Activated CD8-positive, alpha-beta T cell treated with anti-CD3 and anti-CD28 coated beads for 36 hours (primary cell): ENCODE results near the gene NTF3. TPM values are rescaled to one million over a fixed set of nuclear protein-coding genes. Genes with fewer than 3 reads are reported as not detected.

ENCODE experiments used
- ATAC-seq: fragments of 200-7000 bp; cut with Tn5 transposase; one replicate; pipeline ENCODE4 v1.10.0; 2021; ENCODE audit warnings: mild to moderate bottlenecking, moderate library complexity
- CTCF ChIA-PET: fragments of 350-600 bp; sonication (Branson Sonifier 250); formaldehyde crosslinking; loops from one replicate; lab custom pipeline; 2021; ENCODE audit warnings: antibody characterized with exemption; lab: Charles Lee
- POLR2A ChIA-PET: fragments of 350-600 bp; sonication (Branson Sonifier 250); formaldehyde crosslinking; loops from one replicate; lab custom pipeline; 2021; ENCODE audit warnings: antibody characterized with exemption; lab: Charles Lee
- DNase-seq: peaks from one replicate; pipeline ENCODE4 v3.0.0-alpha.2; 2020
- H3K27ac Mint-ChIP-seq: one replicate; pipeline ENCODE4 v1.8.0; 2021; ENCODE audit warnings: mild to moderate bottlenecking, mixed read lengths
- H3K27me3 Mint-ChIP-seq: one replicate; pipeline ENCODE4 v1.8.0; 2021; ENCODE audit warnings: mixed read lengths
- H3K36me3 Mint-ChIP-seq: one replicate; pipeline ENCODE4 v1.8.0; 2021; ENCODE audit warnings: low read depth, mixed read lengths
- H3K4me1 Mint-ChIP-seq: one replicate; pipeline ENCODE4 v1.8.0; 2021; ENCODE audit warnings: low read depth, mixed read lengths
- H3K4me3 Mint-ChIP-seq: one replicate; pipeline ENCODE4 v1.8.0; 2021; ENCODE audit warnings: mild to moderate bottlenecking, moderate library complexity, mixed read lengths
- H3K9me3 Mint-ChIP-seq: one replicate; pipeline ENCODE4 v1.8.0; 2021; ENCODE audit warnings: mixed read lengths
- CTCF ChIP-seq: fragments of 200-600 bp; IDR thresholded peaks from one replicate; pipeline ENCODE4 v1.8.0; 2022; ENCODE audit warnings: antibody characterized with exemption, mild to moderate bottlenecking
- intact Hi-C: fragments of 100-400 bp; cut with micrococcal nuclease; formaldehyde crosslinking; loops from one replicate; pipeline ENCODE4 v1.10.0; 2022
- total RNA-seq, 2 experiments: library from RNA; stranded (reverse); gene quantifications; one replicate each; pipeline ENCODE4 v1.2.3, GENCODE V29; 2021

Gene NTF3
- total RNA-seq, 2 experiments from 2014 or later, result not detected

GRCh38 chr12:5507401-5507935 is 75.6 kb downstream of the NTF3 start:
- DNase-seq (no peak), ATAC-seq (no peak)
- intact Hi-C loops, result no loop called here
- no peak for TF ChIP-seq CTCF
- ChIA-PET POLR2A (no interaction called here), CTCF (no interaction called here)
- H3K27me3 Mint-ChIP-seq, result peaks cover 6% of the 10 kb centered on the region
- no peaks in the 10 kb centered on the region for H3K36me3 Mint-ChIP-seq
- no peaks in the 10 kb centered on the region for H3K4me1 Mint-ChIP-seq
- H3K9me3 Mint-ChIP-seq, result no peaks in the 10 kb centered on the region
- H3K27ac Mint-ChIP-seq, result no peak overlapping the region
- no peak overlapping the region for H3K4me3 Mint-ChIP-seq

DNA sequence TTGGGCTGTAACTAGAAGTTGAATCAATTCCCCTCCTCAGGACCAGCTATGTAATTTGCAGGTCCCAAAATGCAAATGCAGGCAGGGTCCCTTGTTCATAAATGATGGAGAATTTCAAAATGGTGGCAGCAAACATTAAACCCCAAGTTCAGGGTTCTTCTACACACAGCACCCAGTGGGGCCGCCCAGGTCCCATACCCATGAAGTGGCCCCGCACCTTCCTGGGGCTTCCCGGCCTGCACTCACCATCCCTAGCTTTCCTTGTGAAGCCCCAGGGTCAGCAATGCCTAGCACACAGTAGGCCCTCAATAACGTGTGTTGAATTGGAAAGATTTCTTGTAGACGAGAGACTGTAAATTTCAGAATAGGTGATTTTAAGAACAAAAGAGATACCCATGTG is 76.0 kb downstream of the NTF3 start:
- intact Hi-C loops, result no loop called here
- H3K27ac Mint-ChIP-seq, result no peak overlapping the region
- ChIA-PET CTCF (no interaction called here), POLR2A (no interaction called here)
- H3K4me1 Mint-ChIP-seq, result no peaks in the 10 kb centered on the region
- TF ChIP-seq CTCF, result no peak
- no peaks in the 10 kb centered on the region for H3K9me3 Mint-ChIP-seq
- H3K36me3 Mint-ChIP-seq, result no peaks in the 10 kb centered on the region
- no peak for DNase-seq
- no peak overlapping the region for H3K4me3 Mint-ChIP-seq
- no peak for ATAC-seq
- H3K27me3 Mint-ChIP-seq, result peaks cover 9% of the 10 kb centered on the region

DNA sequence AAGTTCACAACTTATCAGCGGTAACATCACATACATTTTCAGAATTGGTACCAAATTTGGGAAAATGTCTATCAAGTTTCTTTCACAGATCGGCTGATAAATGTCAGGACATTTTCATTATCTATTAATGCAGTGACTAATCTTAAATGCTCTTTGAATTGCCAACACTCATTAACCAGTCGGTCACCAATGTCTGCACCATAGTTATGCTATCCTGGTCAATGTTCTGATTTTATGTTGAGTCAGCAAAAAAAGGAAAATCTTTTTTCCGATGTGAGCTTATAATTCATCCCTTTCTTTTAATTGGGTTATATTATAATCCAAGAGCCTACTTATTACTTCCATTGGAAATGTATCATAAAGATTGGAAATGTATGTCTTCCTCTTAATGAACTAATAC is 77.2 kb downstream of the NTF3 start:
- no peak overlapping the region for H3K27ac Mint-ChIP-seq
- H3K9me3 Mint-ChIP-seq, result no peaks in the 10 kb centered on the region
- no peak for ATAC-seq
- no peak overlapping the region for H3K4me3 Mint-ChIP-seq
- no peaks in the 10 kb centered on the region for H3K36me3 Mint-ChIP-seq
- no peaks in the 10 kb centered on the region for H3K4me1 Mint-ChIP-seq
- no peak for DNase-seq
- H3K27me3 Mint-ChIP-seq, result peaks cover 10% of the 10 kb centered on the region
- ChIA-PET POLR2A (no interaction called here), CTCF (no interaction called here)
- no peak for TF ChIP-seq CTCF
- intact Hi-C loops, result no loop called here

GRCh38 chr12:5509557-5509956 is 77.6 kb downstream of the NTF3 start:
- ChIA-PET CTCF (no interaction called here), POLR2A (no interaction called here)
- DNase-seq (no peak), ATAC-seq (no peak)
- H3K4me3 Mint-ChIP-seq, result no peak overlapping the region
- no peak overlapping the region for H3K27ac Mint-ChIP-seq
- H3K9me3 Mint-ChIP-seq, result no peaks in the 10 kb centered on the region
- no peak for TF ChIP-seq CTCF
- peaks cover 10% of the 10 kb centered on the region for H3K27me3 Mint-ChIP-seq
- no peaks in the 10 kb centered on the region for H3K4me1 Mint-ChIP-seq
- H3K36me3 Mint-ChIP-seq, result no peaks in the 10 kb centered on the region
- intact Hi-C loops, result no loop called here

DNA sequence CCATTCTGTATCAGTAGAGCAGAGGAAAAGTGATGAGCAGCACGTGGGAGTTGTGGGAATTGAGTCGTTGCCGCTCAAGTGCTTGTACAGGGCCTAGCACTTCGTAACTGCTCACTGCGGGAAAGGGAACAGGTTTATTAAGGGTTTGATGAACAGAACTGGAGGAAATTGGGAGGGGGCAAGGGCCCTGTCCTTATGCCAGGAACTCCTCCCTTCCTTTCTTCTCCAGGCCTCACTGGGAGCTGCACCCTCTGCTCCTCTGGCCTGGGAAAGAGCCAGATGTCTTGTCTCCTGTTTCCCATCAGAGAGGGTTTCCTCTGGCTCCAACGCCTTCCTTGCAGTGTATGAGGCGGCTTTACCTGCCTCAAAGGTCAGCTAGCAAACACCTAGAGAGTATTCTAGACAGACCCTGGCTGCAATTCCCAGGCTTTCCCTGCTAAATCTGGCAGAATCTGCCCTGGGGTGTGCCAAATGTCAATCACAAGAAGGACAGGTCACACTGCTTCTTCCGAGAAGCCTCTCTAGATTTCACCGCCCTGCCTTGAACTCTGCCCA is 78.4 kb downstream of the NTF3 start:
- intact Hi-C loops, result no loop called here
- no peak for DNase-seq
- no peaks in the 10 kb centered on the region for H3K9me3 Mint-ChIP-seq
- CTCF ChIA-PET, result no interaction called here
- TF ChIP-seq CTCF, result no peak
- H3K4me3 Mint-ChIP-seq, result no peak overlapping the region
- no peaks in the 10 kb centered on the region for H3K4me1 Mint-ChIP-seq
- no peak overlapping the region for H3K27ac Mint-ChIP-seq
- H3K27me3 Mint-ChIP-seq, result peaks cover 10% of the 10 kb centered on the region
- ATAC-seq, result no peak
- no peaks in the 10 kb centered on the region for H3K36me3 Mint-ChIP-seq
- POLR2A ChIA-PET, result no interaction called here
